ENCODE measurements around the gene SEPTIN10. TPM values are rescaled to one million over a fixed set of nuclear protein-coding genes. Genes with fewer than 3 reads are reported as not detected.
"Not testable (repeated sequence)": the region's sequence is repeated elsewhere in the genome, so short reads cannot be mapped to it uniquely, and the experiment has no call there.

Gene SEPTIN10
- total and polyA plus RNA-seq, 2 donors, result 90.2 to 140 TPM

DNA sequence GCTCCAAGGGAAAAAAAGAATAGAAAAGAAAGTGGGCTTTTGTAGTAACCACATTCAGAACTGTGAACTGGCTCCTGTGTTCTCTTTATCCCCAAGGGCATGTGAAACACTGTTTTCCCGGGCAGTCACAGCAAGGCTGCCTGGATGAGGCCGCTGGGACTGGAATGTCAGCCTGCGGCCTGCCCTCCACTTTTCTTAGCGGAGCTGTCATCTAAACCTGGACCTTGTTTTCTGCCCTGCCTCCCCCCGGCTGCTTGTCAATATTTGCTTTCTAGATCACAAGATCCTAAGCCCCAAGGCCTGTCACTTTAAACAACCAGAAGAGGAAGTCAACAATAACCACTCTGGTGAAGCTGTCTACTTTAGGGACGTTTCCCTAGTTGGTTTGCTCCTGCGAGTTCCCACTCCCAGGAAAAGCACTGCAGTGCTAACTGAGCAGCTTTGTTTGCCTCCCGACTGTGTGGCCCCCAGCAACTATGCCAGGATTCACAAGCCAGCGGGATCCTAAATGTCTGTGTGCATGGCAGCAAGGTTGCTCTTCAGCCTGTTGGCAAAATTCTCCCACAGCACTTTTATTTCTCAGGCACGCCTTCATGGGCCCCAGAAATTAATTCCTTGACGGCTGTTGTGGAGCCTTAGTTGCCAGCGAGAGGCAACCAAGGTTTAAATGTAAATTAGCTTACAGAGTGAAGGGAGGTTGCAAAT, 31.0 kb upstream of the SEPTIN10 start:
- 42% methylated on average over 12 of the region's 12 CpGs for WGBS
- H3K27ac ChIP-seq (ENCODE audit: low read depth), result peak overlapping the region; percentile 87
- no peaks in the 10 kb centered on the region for H3K36me3 ChIP-seq (ENCODE audit: insufficient read depth)
- H3K4me3 ChIP-seq (ENCODE audit: low read depth, low read length), result no peak overlapping the region
- no peaks in the 10 kb centered on the region for H3K4me1 ChIP-seq (ENCODE audit: insufficient read depth)
- DNase-seq (ENCODE audit: extremely low spot score), result no peak

GRCh38 chr2:109640000-109640399, 26.2 kb upstream of the SEPTIN10 start:
- not testable (repeated sequence) for H3K27ac ChIP-seq (ENCODE audit: low read depth); DNase-seq (ENCODE audit: extremely low spot score); H3K36me3 ChIP-seq (ENCODE audit: insufficient read depth); H3K4me1 ChIP-seq (ENCODE audit: insufficient read depth); H3K4me3 ChIP-seq (ENCODE audit: low read depth, low read length)
- 96% methylated on average over 9 of the region's 9 CpGs for WGBS

GRCh38 chr2:109638795-109639194, 25.0 kb upstream of the SEPTIN10 start:
- H3K4me1 ChIP-seq (ENCODE audit: insufficient read depth), result no peaks in the 10 kb centered on the region
- no peaks in the 10 kb centered on the region for H3K36me3 ChIP-seq (ENCODE audit: insufficient read depth)
- WGBS, result 50% methylated on average over 3 of the region's 3 CpGs
- no peak for DNase-seq (ENCODE audit: extremely low spot score)
- H3K27ac ChIP-seq (ENCODE audit: low read depth), result no peak overlapping the region
- H3K4me3 ChIP-seq (ENCODE audit: low read depth, low read length), result no peak overlapping the region

DNA sequence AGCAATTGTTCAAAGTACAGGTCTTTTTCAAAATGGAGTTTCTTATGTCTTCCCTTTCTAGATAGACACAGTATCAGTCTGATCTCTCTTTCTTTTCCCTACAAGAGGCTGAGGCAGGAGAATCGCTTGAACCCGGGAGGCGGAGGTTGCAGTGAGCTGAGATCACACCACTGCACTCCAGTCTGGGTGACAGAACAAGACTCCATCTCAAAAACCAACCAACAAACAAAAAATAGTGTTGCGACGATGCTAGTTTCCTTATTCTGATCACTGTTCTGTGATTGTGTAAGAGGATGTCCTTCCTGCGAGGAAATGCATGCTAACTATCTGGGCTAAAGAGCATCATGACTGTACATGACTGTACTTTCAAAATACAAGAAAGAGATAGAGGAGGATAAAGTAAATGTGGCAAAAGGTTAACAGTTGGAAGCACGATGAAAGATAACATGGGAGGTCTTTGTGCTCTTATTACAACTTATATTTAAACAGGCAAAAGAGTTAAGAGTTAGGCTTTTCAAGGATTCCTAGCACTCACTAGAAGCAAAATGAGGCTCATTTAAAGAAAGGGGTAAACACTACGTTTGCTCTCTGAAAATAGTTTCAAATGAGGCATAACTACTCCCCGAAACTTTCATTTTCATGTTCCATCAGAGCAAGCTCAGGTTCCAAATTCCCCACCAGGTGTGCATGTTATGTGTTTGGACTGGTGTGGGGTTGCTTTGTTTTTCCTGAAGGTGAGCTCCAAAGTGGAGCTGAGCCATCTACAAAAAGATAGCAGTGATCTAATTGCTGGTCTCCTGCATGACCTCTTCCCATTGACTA, 24.2 kb upstream of the SEPTIN10 start:
- H3K36me3 ChIP-seq (ENCODE audit: insufficient read depth), result no peaks in the 10 kb centered on the region
- no peaks in the 10 kb centered on the region for H3K4me1 ChIP-seq (ENCODE audit: insufficient read depth)
- H3K4me3 ChIP-seq (ENCODE audit: low read depth, low read length), result no peak overlapping the region
- WGBS, result 79% methylated on average over 9 of the region's 9 CpGs
- H3K27ac ChIP-seq (ENCODE audit: low read depth), result peak overlapping the region; percentile 16
- DNase-seq (ENCODE audit: extremely low spot score), result no peak

- H3K27ac ChIP-seq (ENCODE audit: low read depth), result no peak overlapping the region
- no peak for DNase-seq (ENCODE audit: extremely low spot score)
- no peaks in the 10 kb centered on the region for H3K36me3 ChIP-seq (ENCODE audit: insufficient read depth)
- WGBS, result 84% methylated on average over 1 of the region's 1 CpG
- H3K4me3 ChIP-seq (ENCODE audit: low read depth, low read length), result no peak overlapping the region
- H3K4me1 ChIP-seq (ENCODE audit: insufficient read depth), result no peaks in the 10 kb centered on the region
Observed at GRCh38 chr2:109636317-109636716, 22.6 kb upstream of the SEPTIN10 start.

- Histone ChIP-seq H3K36me3 (ENCODE audit: insufficient read depth) (no peaks in the 10 kb centered on the region), H3K4me3 (ENCODE audit: low read depth, low read length) (no peak overlapping the region), H3K4me1 (ENCODE audit: insufficient read depth) (no peaks in the 10 kb centered on the region), H3K27ac (ENCODE audit: low read depth) (no peak overlapping the region)
- DNase-seq (ENCODE audit: extremely low spot score), result no peak
- WGBS, result 90% methylated on average over 11 of the region's 11 CpGs
Observed at GRCh38 chr2:109635426-109636304, 21.9 kb upstream of the SEPTIN10 start.

DNA sequence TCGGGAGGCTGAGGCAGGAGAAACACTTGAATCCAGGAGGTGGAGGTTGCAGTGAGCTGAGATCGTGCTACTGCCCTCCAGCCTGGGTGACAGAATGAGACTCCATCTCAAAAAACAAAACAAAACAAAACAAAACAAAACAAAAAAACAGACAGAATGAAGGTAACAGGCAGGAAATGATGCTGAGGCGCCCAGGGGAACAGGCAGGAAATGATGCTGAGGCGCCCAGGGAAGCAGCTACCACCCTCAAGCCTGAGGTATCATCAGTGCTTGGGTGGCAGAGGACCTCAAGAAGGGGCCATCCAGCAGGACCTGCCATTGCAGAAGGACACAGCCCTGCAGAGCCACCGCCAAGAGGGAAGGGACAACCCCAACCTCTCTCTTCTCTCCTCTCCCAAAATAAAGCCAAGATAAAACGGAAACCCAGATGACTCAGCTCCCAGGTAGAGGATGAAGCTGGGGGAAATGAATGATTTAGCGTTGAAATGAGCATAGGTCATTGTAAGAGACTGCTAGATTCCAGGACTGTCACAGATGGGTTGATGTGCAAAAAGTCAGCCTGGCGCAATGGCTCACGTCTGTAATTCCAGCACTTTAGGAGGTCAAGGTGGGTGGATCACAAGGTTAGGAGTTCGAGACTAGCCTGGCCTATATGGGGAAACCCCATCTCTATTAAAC, 19.7 kb upstream of the SEPTIN10 start:
- Histone ChIP-seq H3K4me1 (ENCODE audit: insufficient read depth) (no peaks in the 10 kb centered on the region), H3K27ac (ENCODE audit: low read depth) (no peak overlapping the region), H3K36me3 (ENCODE audit: insufficient read depth) (no peaks in the 10 kb centered on the region), H3K4me3 (ENCODE audit: low read depth, low read length) (no peak overlapping the region)
- WGBS, result 94% methylated on average over 10 of the region's 10 CpGs
- DNase-seq (ENCODE audit: extremely low spot score), result no peak

- H3K4me1 ChIP-seq (ENCODE audit: insufficient read depth), result no peaks in the 10 kb centered on the region
- H3K27ac ChIP-seq (ENCODE audit: low read depth), result no peak overlapping the region
- no peaks in the 10 kb centered on the region for H3K36me3 ChIP-seq (ENCODE audit: insufficient read depth)
- WGBS, result 84% methylated on average over 14 of the region's 14 CpGs
- no peak for DNase-seq (ENCODE audit: extremely low spot score)
- H3K4me3 ChIP-seq (ENCODE audit: low read depth, low read length), result no peak overlapping the region
Observed at GRCh38 chr2:109632158-109632789, 18.5 kb upstream of the SEPTIN10 start.

GRCh38 chr2:109631741-109632140, 18.0 kb upstream of the SEPTIN10 start:
- 68% methylated on average over 3 of the region's 3 CpGs for WGBS
- Histone ChIP-seq H3K4me3 (ENCODE audit: low read depth, low read length) (no peak overlapping the region), H3K4me1 (ENCODE audit: insufficient read depth) (no peaks in the 10 kb centered on the region), H3K27ac (ENCODE audit: low read depth) (no peak overlapping the region), H3K36me3 (ENCODE audit: insufficient read depth) (no peaks in the 10 kb centered on the region)
- DNase-seq (ENCODE audit: extremely low spot score), result no peak

DNA sequence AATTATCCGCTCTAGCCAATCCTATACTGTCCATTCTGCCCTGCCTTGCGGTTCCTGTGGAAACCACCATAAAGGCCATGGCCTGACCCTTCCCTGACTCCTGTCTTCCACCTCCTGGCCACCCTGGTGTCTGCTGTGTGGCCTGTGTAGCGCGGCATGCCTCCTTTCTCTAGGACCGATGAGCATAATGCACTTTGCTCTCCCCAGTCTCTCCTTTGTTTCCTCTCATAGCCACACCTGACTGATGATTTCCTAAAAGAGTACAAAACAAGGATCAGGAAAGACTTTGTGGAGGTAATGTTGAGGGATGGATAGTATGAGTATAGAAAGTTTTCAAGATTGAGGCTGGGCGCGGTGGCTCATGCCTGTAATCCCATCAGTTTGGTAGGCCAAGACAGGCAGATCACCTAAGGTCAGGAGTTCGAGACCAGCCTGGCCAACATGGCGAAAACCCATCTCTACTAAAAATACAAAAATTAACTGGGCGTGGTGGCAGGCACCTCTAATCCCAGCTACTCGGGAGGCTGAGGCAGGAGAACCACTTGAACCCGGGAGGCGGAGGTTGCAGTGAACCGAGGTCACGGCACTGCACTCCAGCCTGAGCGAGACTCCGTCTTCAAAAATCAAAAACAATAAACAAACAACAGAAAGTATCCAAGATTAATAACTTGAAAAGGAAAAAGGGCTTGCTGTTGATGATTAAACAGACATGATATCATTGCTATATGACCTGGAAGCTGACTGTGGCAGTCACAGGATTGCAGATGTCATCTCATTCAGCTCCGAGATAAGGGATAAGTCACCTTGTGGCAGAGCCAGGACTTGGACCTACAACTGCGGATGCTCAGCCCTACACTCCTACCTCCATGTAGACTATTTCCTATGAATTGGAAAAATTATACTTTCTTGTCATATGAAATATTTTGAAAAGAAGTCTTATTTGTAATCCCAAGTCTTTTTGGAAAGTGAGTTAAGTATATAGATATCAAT, 17.0 kb upstream of the SEPTIN10 start:
- H3K36me3 ChIP-seq (ENCODE audit: insufficient read depth), result no peaks in the 10 kb centered on the region
- 89% methylated on average over 19 of the region's 19 CpGs for WGBS
- H3K4me1 ChIP-seq (ENCODE audit: insufficient read depth), result no peaks in the 10 kb centered on the region
- no peak overlapping the region for H3K4me3 ChIP-seq (ENCODE audit: low read depth, low read length)
- no peak overlapping the region for H3K27ac ChIP-seq (ENCODE audit: low read depth)
- no peak for DNase-seq (ENCODE audit: extremely low spot score)

GRCh38 chr2:109629867-109630266, 16.1 kb upstream of the SEPTIN10 start:
- no peak overlapping the region for H3K4me3 ChIP-seq (ENCODE audit: low read depth, low read length)
- DNase-seq (ENCODE audit: extremely low spot score), result no peak
- no peaks in the 10 kb centered on the region for H3K4me1 ChIP-seq (ENCODE audit: insufficient read depth)
- 82% methylated on average over 3 of the region's 3 CpGs for WGBS
- no peak overlapping the region for H3K27ac ChIP-seq (ENCODE audit: low read depth)
- no peaks in the 10 kb centered on the region for H3K36me3 ChIP-seq (ENCODE audit: insufficient read depth)

DNA sequence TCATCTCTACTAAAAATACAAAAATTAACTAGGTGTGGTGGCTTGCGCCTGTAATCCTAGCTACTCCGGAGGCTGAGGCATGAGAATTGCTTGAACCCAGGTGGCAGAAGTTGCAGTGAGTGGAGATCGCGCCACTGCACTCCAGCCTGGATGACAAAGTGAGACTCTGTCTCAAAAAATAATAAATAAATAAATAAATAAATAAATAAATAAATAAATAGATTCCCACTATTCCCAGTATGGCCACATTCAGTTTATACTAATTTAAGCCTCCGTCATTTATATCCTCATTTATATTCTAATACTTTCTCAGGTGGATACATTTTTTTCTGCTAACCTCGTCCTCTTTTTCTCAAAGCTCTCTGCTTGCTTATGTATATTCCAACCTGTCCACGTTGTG, 14.6 kb upstream of the SEPTIN10 start:
- not testable (repeated sequence) for H3K36me3 ChIP-seq (ENCODE audit: insufficient read depth); H3K4me3 ChIP-seq (ENCODE audit: low read depth, low read length); DNase-seq (ENCODE audit: extremely low spot score); H3K27ac ChIP-seq (ENCODE audit: low read depth); H3K4me1 ChIP-seq (ENCODE audit: insufficient read depth)
- 83% methylated on average over 7 of the region's 7 CpGs for WGBS

All from urinary bladder (tissue), 4 donors.